ENCODE data around the gene VPS13D.

DNA sequence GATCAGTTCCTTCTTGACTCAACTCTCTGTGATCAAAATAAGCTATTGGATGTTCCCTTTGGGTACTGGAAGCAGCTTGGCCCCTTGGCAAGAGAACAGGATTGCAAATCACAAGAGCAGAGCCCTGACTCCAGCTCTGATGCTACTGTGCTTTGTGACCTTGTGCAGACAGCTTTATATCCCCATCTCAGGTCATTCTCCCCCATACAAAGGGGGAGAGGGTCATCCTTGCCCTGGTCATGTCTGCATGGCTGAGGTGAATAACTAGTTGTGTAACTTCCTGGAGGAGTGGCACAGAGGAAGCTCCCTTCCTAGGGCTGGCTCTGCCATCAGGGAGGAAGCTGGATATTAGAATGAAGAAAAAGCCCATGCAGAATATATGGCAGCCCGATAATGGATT, 245.3 kb downstream of the VPS13D start:
- TF ChIP-seq, protein P1, sequence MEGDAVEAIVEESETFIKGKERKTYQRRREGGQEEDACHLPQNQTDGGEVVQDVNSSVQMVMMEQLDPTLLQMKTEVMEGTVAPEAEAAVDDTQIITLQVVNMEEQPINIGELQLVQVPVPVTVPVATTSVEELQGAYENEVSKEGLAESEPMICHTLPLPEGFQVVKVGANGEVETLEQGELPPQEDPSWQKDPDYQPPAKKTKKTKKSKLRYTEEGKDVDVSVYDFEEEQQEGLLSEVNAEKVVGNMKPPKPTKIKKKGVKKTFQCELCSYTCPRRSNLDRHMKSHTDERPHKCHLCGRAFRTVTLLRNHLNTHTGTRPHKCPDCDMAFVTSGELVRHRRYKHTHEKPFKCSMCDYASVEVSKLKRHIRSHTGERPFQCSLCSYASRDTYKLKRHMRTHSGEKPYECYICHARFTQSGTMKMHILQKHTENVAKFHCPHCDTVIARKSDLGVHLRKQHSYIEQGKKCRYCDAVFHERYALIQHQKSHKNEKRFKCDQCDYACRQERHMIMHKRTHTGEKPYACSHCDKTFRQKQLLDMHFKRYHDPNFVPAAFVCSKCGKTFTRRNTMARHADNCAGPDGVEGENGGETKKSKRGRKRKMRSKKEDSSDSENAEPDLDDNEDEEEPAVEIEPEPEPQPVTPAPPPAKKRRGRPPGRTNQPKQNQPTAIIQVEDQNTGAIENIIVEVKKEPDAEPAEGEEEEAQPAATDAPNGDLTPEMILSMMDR (IDR thresholded peaks at IDR 0.05; ENCODE audit: low read length), result no peak
- TF ChIP-seq EZH2 (optimal IDR thresholded peaks at IDR 0.05; ENCODE audit: low read depth, low read length), result no peak
